ENCODE results near the gene GBX2.
"Not testable (repeated sequence)": the region's sequence is repeated elsewhere in the genome, so short reads cannot be mapped to it uniquely, and the experiment has no call there.

GBX2 gene

DNA sequence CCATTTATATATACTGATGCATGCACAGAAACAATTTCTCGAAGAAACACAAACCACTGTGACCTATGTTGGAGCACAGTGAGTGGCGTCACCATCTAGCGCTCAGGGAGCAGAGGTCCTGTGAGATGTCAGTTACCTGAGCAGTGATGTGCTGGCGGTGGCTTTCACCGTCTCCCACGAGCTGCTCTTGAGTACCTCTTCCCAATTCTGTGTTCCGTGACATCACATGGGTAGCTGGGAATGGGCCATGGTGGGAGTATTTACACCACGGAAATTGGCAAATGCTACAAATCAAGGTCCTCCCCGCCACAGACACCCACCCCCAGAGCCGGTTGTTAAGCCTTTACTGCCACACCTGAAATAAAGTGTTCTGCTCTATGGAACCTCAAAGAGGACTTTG lies 24.4 kb downstream of the GBX2 start:
- DNase-seq (ENCODE audit: low spot score in 2 of 2) (no peak), ATAC-seq (replicated peaks; ENCODE audit: extremely low read depth, poor library complexity, severe bottlenecking) (no peak)
- H3K36me3 Mint-ChIP-seq (ENCODE audit: insufficient read depth) = no peaks in the 10 kb centered on the region
- no peak overlapping the region for H3K4me3 Mint-ChIP-seq
- H3K9me3 Mint-ChIP-seq = no peaks in the 10 kb centered on the region
- H3K27me3 Mint-ChIP-seq = peaks cover 45% of the 10 kb centered on the region
- H3K4me1 Mint-ChIP-seq = no peaks in the 10 kb centered on the region
- H3K27ac Mint-ChIP-seq (ENCODE audit: low read depth) = no peak overlapping the region

DNA sequence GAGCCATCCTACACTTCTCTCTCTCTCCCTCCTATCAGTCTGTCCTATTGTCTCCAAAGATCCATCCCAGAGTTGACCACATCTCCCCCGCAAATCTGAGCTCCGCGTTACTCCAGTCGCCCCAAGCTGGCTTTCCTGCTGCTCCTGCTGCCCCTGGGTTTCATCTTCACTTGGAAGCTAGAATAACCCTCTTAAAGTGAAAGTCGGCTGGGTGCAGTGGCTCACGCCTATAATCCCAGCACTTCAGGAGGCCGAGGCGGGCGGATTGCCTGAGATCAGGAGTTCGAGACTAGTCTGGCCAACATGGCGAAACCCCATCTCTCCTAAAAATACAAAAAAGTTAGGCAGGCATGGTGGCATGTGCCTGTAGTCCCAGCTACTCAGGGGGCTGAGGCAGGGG lies 26.6 kb downstream of the GBX2 start:
- not testable (repeated sequence) for H3K4me3 Mint-ChIP-seq; H3K36me3 Mint-ChIP-seq (ENCODE audit: insufficient read depth); DNase-seq (ENCODE audit: low spot score in 2 of 2); ATAC-seq (replicated peaks; ENCODE audit: extremely low read depth, poor library complexity, severe bottlenecking); H3K9me3 Mint-ChIP-seq; H3K27ac Mint-ChIP-seq (ENCODE audit: low read depth); H3K4me1 Mint-ChIP-seq
- peaks cover 45% of the 10 kb centered on the region for H3K27me3 Mint-ChIP-seq

DNA sequence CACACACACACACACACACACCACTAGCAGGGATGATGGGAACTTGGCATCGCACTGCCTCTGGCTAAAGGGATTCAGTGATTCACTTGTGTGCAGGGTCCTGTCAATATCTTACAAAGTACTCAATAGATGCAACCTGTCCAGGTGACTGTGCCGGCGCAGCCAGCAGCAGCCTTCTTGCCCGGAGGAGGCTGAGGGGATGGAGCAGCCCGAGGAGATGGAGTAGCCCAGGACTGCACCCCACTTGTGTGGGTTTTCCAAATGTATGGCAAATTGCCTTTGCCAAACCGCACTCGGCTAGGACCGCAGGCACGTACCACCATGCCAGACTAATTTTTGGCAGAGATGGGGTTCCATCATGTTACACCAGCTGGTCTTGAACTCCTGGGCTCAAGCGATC lies 31.1 kb downstream of the GBX2 start:
- no peaks in the 10 kb centered on the region for H3K9me3 Mint-ChIP-seq
- no peaks in the 10 kb centered on the region for H3K4me1 Mint-ChIP-seq
- DNase-seq (ENCODE audit: low spot score in 2 of 2) = no peak
- ATAC-seq (replicated peaks; ENCODE audit: extremely low read depth, poor library complexity, severe bottlenecking) = no peak
- peaks cover 15% of the 10 kb centered on the region for H3K27me3 Mint-ChIP-seq
- no peaks in the 10 kb centered on the region for H3K36me3 Mint-ChIP-seq (ENCODE audit: insufficient read depth)
- H3K4me3 Mint-ChIP-seq = no peak overlapping the region
- no peak overlapping the region for H3K27ac Mint-ChIP-seq (ENCODE audit: low read depth)

DNA sequence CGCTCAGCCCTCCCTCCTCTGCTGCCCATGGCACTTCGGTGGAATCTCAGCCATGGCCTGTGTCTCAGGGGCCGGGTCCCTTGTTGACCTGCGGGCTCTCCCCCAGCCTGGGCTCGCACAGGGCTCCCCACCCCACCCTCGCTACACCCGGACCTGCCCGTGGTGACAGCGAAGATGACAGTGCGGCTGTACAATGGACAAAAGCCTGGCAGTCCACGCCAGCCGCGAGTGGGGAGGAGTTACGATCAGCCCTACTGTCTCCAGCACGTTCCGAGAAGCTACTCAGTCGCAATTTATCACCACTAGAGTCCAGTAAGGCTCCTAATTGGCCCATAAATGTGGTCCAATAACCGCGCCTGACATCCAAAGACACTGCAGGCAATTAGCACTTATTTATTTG lies 31.6 kb downstream of the GBX2 start:
- no peaks in the 10 kb centered on the region for H3K36me3 Mint-ChIP-seq (ENCODE audit: insufficient read depth)
- H3K27ac Mint-ChIP-seq (ENCODE audit: low read depth) = no peak overlapping the region
- no peak for ATAC-seq (replicated peaks; ENCODE audit: extremely low read depth, poor library complexity, severe bottlenecking)
- no peak for DNase-seq (ENCODE audit: low spot score in 2 of 2)
- H3K27me3 Mint-ChIP-seq = peaks cover 10% of the 10 kb centered on the region
- no peaks in the 10 kb centered on the region for H3K9me3 Mint-ChIP-seq
- H3K4me3 Mint-ChIP-seq = no peak overlapping the region
- H3K4me1 Mint-ChIP-seq = no peaks in the 10 kb centered on the region

DNA sequence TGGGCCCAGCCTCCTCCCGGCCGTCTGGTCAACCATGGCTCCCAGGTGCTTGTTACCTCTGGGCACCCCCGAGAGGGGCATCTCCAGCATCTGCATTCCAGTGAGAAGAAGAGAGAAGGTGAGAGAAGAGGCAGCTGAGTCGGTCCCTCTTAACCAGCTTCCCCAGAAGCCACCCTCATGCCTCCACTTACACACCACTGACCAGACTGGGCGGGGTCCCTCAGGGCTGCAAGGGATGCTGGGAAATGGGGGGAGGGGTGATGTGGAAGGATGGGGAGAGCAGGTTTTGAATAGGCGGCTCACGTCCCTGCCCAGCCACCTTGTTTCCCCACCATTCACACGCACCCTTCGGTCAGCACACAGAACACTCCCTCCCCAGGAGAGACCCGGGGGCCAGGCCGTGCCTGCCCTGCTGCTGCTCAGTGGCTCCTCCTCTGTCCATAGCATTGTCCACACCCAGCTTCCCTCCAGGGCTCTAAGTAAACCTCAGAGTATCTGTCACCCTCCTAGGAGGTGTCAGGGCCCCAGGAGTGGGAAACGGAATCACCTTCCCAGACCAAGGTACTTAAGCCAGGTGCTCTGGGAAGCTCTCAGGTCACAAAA lies 34.7 kb downstream of the GBX2 start:
- H3K27me3 Mint-ChIP-seq = no peaks in the 10 kb centered on the region

DNA sequence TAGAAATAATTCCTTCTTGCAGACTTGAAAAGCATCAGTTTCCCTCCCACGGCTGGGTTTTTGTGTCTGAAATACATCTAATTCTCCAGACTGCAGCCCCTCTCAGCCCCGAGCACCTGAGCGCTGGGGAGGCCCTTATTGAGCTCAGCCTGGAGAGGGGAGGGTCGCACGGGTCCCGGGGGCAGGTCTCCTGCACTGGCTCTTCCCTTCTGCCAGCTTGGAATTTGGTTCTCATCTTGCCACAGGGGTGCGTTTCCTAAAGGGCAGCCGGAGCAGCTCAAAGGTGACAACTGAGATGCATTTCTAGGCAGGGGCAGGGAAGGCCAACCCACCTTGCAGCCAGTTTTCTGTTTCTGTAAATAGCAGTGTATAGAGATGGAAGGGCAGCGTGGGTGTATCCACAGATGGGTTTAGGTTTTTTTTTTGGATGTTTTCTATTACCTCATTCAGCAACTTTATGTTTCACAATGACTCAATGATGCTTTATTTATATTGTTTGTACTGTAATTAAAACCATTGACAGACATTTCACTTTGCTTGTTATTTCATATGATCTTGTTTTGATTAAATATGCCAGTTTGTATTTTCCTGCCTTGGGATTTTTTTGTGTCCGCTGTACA lies 37.0 kb downstream of the GBX2 start:
- DNase-seq (ENCODE audit: low spot score in 2 of 2) = no peak
- Mint-ChIP-seq H3K27me3 (no peaks in the 10 kb centered on the region), H3K4me3 (no peak overlapping the region), H3K36me3 (ENCODE audit: insufficient read depth) (no peaks in the 10 kb centered on the region), H3K9me3 (no peaks in the 10 kb centered on the region), H3K4me1 (no peaks in the 10 kb centered on the region), H3K27ac (ENCODE audit: low read depth) (no peak overlapping the region)
- ATAC-seq (replicated peaks; ENCODE audit: extremely low read depth, poor library complexity, severe bottlenecking) = no peak

More for the DNA sequence above, 34.7 kb downstream of the GBX2 start:
- ATAC-seq (replicated peaks; ENCODE audit: extremely low read depth, poor library complexity, severe bottlenecking) (no peak), DNase-seq (ENCODE audit: low spot score in 2 of 2) (no peak)
- H3K4me3 Mint-ChIP-seq = no peak overlapping the region
- no peaks in the 10 kb centered on the region for H3K36me3 Mint-ChIP-seq (ENCODE audit: insufficient read depth)
- no peaks in the 10 kb centered on the region for H3K9me3 Mint-ChIP-seq
- H3K27ac Mint-ChIP-seq (ENCODE audit: low read depth) = no peak overlapping the region
- H3K4me1 Mint-ChIP-seq = no peaks in the 10 kb centered on the region

DNA sequence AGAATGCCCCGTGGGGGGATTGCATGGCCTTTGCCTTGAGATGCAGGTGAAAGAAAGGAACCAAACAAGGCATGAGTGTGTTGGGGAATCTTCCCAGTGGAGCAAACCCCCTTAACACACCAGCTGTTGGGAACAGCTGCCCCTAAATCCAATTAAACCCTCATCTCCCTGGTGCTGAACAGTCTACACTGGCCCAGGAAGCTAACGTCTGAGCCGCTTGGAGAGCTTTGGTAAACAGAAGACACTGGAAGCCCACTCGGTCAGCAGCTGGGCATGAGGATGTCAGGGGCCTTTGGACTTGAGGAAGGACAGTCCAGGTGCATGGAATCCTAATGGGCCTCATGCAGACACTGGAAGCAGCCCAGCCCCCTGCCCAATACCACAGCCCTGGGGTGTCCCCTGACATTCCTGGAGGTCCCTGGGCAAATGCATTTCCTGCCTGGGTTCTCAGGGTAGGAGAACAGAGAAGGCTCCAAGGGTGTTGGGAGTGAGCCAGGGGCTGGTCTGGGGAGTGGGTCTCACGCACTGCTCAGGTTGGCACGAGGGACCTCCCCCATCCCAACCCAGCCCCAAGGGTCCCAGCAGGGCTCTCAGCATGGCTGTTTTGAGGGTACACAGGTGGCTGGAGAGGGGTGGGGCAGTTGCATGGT lies 37.7 kb downstream of the GBX2 start:
- Mint-ChIP-seq H3K4me1 (no peaks in the 10 kb centered on the region), H3K4me3 (no peak overlapping the region), H3K36me3 (ENCODE audit: insufficient read depth) (no peaks in the 10 kb centered on the region), H3K27me3 (no peaks in the 10 kb centered on the region), H3K9me3 (no peaks in the 10 kb centered on the region), H3K27ac (ENCODE audit: low read depth) (no peak overlapping the region)
- ATAC-seq (replicated peaks; ENCODE audit: extremely low read depth, poor library complexity, severe bottlenecking) (no peak), DNase-seq (ENCODE audit: low spot score in 2 of 2) (no peak)

DNA sequence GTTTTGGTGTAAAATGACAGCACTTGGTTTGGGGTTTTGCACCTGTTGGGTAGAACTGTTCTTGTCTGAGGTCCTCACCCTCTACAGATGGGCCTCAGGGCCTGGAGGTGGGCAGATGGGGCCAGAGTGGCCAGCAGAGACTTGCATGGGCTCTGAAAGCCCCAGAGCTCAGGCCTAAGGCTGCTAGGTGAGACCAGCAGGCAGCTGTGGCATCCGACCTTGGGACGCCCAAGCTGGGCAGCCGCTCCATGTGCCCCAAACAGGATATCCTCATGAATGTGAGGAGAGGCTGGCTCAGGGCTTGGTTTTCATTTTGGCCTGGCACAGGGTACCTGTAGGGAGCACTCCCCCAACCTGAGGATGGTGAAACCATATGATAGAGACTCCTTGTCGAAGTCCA lies 38.3 kb downstream of the GBX2 start:
- no peak overlapping the region for H3K4me3 Mint-ChIP-seq
- H3K4me1 Mint-ChIP-seq = no peaks in the 10 kb centered on the region
- DNase-seq (ENCODE audit: low spot score in 2 of 2) = no peak
- ATAC-seq (replicated peaks; ENCODE audit: extremely low read depth, poor library complexity, severe bottlenecking) = no peak
- H3K27me3 Mint-ChIP-seq = no peaks in the 10 kb centered on the region
- H3K9me3 Mint-ChIP-seq = no peaks in the 10 kb centered on the region
- H3K27ac Mint-ChIP-seq (ENCODE audit: low read depth) = no peak overlapping the region
- H3K36me3 Mint-ChIP-seq (ENCODE audit: insufficient read depth) = peaks cover 4% of the 10 kb centered on the region

DNA sequence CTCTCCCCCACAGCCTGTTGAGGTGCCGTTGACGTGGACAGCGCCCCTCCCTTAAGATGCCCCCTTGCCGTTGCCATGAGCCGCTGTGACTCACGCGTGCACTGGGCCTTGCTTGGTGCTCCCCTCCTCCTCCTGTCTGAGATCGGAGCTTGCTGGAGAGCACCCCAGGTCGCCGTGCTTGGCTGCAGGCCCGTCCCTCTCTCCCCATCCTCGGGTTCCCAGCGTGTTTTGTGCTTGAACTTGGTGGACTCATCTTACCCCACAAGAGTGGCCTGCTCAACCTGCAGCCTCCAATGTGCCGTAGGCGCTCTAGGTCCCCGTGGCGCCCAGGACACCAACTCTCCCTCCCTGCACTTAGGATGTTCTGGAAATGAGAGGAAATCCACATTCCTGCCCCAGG lies 39.9 kb downstream of the GBX2 start:
- Mint-ChIP-seq H3K36me3 (ENCODE audit: insufficient read depth) (peaks cover 4% of the 10 kb centered on the region), H3K9me3 (no peaks in the 10 kb centered on the region), H3K4me3 (no peak overlapping the region), H3K27ac (ENCODE audit: low read depth) (no peak overlapping the region), H3K4me1 (no peaks in the 10 kb centered on the region), H3K27me3 (no peaks in the 10 kb centered on the region)
- DNase-seq (ENCODE audit: low spot score in 2 of 2) (no peak), ATAC-seq (replicated peaks; ENCODE audit: extremely low read depth, poor library complexity, severe bottlenecking) (no peak)

DNA sequence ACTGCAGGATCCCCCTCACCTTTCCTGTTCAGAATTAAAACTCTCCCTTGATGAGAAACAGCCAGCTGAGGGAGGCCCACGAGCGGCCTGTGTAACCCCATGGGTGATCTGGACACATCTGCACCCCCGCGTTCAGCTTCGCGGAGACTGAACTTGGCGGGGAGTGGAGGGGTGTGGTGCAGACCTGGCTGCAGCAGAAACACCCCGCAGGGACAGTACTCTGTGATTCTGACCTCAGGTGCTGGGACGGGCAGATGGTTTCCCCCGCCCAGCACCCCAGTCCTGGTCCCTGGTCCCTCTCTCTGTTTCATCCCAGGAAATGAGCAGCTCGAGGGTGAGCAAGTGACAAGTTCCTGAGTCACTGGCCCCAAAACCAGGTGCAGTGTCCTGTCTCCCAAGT lies 41.2 kb downstream of the GBX2 start:
- peaks cover 4% of the 10 kb centered on the region for H3K36me3 Mint-ChIP-seq (ENCODE audit: insufficient read depth)
- DNase-seq (ENCODE audit: low spot score in 2 of 2) (no peak), ATAC-seq (replicated peaks; ENCODE audit: extremely low read depth, poor library complexity, severe bottlenecking) (no peak)
- H3K27ac Mint-ChIP-seq (ENCODE audit: low read depth) = no peak overlapping the region
- no peaks in the 10 kb centered on the region for H3K9me3 Mint-ChIP-seq
- H3K4me3 Mint-ChIP-seq = no peak overlapping the region
- H3K27me3 Mint-ChIP-seq = no peaks in the 10 kb centered on the region
- no peaks in the 10 kb centered on the region for H3K4me1 Mint-ChIP-seq

DNA sequence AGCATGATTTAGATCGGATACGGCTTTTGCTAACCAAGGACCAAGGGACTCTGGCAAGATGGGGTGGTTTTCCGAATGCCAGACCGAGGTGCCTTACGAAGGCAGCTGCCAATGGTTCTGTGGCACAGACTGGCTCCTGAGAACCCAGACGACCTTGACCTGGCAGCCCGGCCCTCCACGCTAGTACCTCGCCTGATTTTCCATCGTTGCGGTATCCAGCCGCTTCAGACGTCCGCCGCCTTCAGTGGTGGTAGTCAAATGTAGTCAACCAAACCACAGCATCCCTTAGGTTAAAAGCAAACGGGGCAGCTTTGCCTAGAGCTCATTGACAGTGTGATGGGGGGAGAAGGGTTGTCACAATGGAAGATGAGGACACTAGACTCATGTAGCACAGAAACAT lies 42.6 kb downstream of the GBX2 start:
- Mint-ChIP-seq H3K9me3 (no peaks in the 10 kb centered on the region), H3K36me3 (ENCODE audit: insufficient read depth) (peaks cover 4% of the 10 kb centered on the region), H3K4me1 (no peaks in the 10 kb centered on the region), H3K27me3 (no peaks in the 10 kb centered on the region), H3K4me3 (no peak overlapping the region), H3K27ac (ENCODE audit: low read depth) (no peak overlapping the region)
- ATAC-seq (replicated peaks; ENCODE audit: extremely low read depth, poor library complexity, severe bottlenecking) = no peak
- DNase-seq (ENCODE audit: low spot score in 2 of 2) = no peak

DNA sequence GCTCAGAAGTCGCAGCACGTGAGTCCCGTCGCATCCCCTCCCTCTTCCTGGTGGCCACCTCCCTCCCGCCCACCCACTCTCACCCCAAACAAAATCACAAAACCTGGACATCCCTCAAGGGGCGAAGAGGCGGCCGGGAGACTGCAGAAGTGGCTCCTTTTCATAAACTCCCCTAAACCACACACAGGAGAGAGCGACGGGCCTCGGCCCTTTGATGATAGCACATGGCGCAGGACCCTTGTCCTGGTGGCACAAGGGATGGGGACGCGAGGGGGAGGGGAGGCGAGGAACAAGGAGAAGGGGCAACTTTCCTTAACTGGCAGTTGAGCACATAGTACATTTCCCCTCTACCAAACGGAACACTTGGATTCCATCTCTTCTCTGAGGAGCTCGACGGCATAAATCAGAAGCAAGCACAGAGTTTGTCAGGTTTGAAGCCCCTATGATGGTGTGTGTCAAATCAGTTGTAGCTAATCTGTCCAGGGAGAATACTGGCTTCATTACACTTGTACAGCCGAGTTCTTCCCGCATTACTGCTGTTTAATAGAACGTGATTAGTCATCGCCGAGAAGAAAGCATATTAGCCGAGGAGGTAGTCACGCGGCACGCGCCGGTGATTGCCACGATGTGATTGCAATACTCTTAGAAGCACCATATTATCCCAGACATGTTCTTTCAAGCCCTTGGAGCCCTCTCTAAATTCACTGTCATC lies 43.8 kb downstream of the GBX2 start:
- Mint-ChIP-seq H3K27me3 (no peaks in the 10 kb centered on the region), H3K4me1 (no peaks in the 10 kb centered on the region), H3K36me3 (ENCODE audit: insufficient read depth) (peaks cover 4% of the 10 kb centered on the region), H3K27ac (ENCODE audit: low read depth) (no peak overlapping the region), H3K9me3 (no peaks in the 10 kb centered on the region), H3K4me3 (no peak overlapping the region)
- ATAC-seq (replicated peaks; ENCODE audit: extremely low read depth, poor library complexity, severe bottlenecking) (no peak), DNase-seq (ENCODE audit: low spot score in 2 of 2) (no peak)

DNA sequence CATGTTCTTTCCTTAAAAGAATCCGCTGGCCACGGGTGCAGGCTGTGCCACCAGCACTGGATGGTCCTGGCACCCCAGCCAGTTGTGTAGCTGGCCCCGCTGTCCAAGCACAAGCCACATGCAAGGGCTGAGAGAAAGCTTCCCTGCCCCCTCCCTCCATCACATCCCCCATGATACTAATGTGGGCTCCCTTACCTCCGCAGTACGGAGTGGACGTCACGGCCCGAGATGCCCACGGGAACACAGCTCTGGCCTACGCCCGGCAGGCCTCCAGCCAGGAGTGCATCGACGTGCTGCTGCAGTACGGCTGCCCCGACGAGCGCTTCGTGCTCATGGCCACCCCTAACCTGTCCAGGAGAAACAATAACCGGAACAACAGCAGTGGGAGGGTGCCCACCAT lies 44.5 kb downstream of the GBX2 start:
- Mint-ChIP-seq H3K9me3 (no peaks in the 10 kb centered on the region), H3K36me3 (ENCODE audit: insufficient read depth) (peaks cover 4% of the 10 kb centered on the region), H3K27me3 (no peaks in the 10 kb centered on the region), H3K4me1 (no peaks in the 10 kb centered on the region), H3K27ac (ENCODE audit: low read depth) (no peak overlapping the region), H3K4me3 (no peak overlapping the region)
- no peak for ATAC-seq (replicated peaks; ENCODE audit: extremely low read depth, poor library complexity, severe bottlenecking)
- no peak for DNase-seq (ENCODE audit: low spot score in 2 of 2)
